Peyer's patch (tissue), 4 donors: ENCODE data around the gene TMEM132D.

Experiments used
- CTCF ChIP-seq, 6 experiments: fragments of 450-650 bp in 4 of 6; fragments of 200-600 bp in 2 of 6; sonication (generic) in 1 of 6; IDR thresholded peaks; one replicate each; pipeline ENCODE4 v1.5.1; 2017 to 2019; ENCODE audit warnings: antibody characterized with exemption in 6 of 6, mild to moderate bottlenecking in 3 of 6, moderate library complexity in 1 of 6
- POLR2A ChIP-seq, 2 donors: fragments of 450-650 bp; IDR thresholded peaks; one replicate each; pipeline ENCODE4 v1.5.1; 2017; ENCODE audit warnings: antibody characterized with exemption in 2 of 2, mild to moderate bottlenecking in 2 of 2, moderate library complexity in 2 of 2

GRCh38 chr12:129279771-129280170 lies 624.1 kb downstream of the TMEM132D start:
- TF ChIP-seq CTCF (IDR thresholded peaks at IDR 0.05) (no peak), POLR2A (IDR thresholded peaks at IDR 0.05) (no peak)
